ENCODE data around the gene CEP89.
"Not testable (repeated sequence)": the region's sequence is repeated elsewhere in the genome, so short reads cannot be mapped to it uniquely, and the experiment has no call there.

Gene CEP89

DNA sequence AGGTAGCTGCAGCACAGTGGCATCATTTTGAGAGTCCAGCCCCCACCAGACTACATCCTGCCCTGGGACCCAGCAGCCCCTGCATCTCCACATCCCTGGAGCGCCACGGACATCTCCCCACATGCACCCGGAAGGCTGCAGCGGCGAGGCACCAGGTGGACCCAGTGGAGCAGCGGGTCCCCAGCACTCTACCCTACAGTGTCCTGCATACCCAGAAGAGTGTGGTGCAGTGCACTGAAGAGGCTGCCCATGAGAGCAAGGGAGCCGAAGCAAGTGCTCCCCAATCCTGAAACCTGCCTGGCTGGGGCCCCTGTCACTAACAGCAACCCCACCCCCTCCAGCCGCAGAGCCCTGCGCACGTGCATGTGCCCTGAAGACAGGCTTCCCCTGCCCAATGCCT lies 80.9 kb downstream of the CEP89 start:
- DNase-seq: no peak

- no peak for DNase-seq
Measured at GRCh38 chr19:32890326-32890725, 81.4 kb downstream of the CEP89 start.

DNA sequence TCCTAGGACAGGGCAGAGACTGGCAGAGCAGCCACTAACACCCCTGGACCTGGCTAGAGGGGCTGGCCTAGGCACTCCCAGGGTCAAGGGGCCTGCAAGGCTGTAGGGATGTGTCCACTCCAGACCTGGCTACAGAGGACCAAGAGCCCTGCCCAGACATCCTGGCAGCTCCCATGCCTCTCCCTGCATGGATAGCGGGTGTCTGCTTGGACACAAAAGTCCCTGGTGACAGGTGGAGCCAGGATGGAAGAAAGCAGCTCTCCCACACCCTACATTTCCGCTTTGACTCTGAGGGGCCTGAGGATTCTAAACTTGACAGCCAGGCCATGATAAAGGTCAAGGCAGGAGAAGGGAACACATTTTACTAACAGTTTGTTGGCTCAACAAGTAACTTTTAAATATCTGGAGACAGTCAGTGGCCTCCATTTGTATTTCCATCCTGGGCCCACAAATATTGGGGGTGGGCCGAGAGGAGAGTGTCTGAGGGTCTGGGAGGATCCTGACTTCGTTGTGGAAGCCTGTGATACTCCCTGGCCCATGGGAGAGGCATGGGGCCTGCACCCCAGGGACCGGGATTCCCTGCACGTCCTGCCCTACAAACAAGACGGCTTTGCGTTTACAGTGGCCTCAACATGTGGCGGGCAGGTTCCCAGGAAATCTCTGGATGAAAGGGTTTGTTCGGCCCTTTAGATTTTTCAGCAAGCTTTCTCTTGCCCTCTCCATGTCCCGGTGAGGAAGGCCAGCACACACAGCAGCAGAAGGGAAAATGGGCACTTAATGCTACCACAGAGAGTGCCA lies 82.4 kb downstream of the CEP89 start:
- no peak for DNase-seq

- DNase-seq: no peak
Measured at GRCh38 chr19:32887572-32888215, 84.1 kb downstream of the CEP89 start.

DNA sequence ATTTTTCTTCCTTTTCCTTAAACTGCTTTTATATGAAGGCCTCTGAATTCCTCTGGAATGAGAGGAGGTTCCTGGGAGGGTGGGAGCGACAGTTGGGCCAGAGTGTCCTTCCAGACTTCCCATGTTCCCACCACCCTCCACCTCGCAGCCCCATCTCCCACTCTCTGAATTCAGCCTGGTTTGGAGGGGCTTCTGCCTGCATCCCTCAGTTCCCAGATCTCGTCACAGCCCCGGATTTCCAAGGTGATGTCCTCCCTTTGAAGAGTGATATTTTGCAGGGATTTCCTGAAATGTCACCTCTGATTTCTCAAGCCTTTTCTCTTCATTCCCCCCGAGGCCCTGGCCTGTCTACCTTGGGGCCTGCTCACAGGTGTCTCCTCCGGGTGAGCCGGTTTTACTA lies 85.5 kb downstream of the CEP89 start:
- DNase-seq: no peak

- not testable (repeated sequence) for DNase-seq
Measured at GRCh38 chr19:32885255-32885654, 86.5 kb downstream of the CEP89 start.

GRCh38 chr19:32881766-32882165 lies 90.0 kb downstream of the CEP89 start:
- no peak for DNase-seq

DNA sequence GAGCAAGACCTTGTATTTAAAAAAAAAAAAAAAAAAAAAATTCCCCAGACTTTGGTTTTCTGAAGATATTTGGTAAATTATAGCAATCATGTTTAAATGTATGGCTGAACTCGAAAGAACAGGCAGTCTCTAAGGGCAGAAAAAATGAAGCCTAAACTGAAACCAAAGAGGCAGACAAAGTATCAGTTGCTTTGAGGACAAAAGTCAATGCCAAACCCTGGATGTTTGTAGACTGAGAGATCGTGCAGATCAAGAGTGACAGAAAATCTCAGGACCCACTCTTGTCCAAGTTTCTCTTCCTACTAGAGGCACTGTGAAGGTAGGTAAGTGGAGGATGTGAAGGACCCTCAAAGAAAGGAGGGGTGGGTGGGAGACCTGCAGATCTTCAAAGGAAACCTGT lies 91.1 kb downstream of the CEP89 start:
- DNase-seq: no peak

GRCh38 chr19:32879741-32880140 lies 92.0 kb downstream of the CEP89 start:
- no peak for DNase-seq

GRCh38 chr19:32878988-32879387 lies 92.8 kb downstream of the CEP89 start:
- no peak for DNase-seq

GRCh38 chr19:32877977-32878745 lies 93.6 kb downstream of the CEP89 start:
- no peak for DNase-seq

DNA sequence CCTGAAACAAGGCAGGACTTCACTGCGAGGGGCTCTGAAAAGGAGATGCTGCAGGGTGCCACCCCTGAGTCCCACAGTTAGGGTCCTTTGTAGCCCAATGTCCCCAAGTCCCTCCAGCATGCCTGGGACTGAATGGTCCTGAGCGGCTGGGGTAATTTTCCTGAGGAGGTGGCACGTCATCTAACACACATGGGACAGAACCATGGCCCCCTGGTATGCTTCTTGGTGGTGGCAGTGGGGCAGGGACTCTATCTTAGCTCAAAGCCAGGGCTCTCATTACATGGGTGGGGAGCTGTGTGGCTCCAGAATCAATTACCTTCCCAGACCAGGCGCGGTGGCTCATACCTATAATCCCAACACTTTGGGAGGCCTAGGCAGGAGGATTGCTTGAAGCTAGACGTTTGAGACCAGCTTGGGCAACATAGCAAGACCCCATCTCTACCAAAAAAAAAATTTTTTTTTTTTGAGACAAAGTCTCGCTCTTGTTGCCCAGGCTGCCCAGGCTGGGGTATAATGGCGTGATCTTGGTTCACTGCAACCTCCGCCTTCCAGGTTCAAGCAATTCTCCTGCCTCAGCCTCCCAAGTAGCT lies 94.3 kb downstream of the CEP89 start:
- no peak for DNase-seq

GRCh38 chr19:32876919-32877285 lies 94.9 kb downstream of the CEP89 start:
- DNase-seq: no peak

DNA sequence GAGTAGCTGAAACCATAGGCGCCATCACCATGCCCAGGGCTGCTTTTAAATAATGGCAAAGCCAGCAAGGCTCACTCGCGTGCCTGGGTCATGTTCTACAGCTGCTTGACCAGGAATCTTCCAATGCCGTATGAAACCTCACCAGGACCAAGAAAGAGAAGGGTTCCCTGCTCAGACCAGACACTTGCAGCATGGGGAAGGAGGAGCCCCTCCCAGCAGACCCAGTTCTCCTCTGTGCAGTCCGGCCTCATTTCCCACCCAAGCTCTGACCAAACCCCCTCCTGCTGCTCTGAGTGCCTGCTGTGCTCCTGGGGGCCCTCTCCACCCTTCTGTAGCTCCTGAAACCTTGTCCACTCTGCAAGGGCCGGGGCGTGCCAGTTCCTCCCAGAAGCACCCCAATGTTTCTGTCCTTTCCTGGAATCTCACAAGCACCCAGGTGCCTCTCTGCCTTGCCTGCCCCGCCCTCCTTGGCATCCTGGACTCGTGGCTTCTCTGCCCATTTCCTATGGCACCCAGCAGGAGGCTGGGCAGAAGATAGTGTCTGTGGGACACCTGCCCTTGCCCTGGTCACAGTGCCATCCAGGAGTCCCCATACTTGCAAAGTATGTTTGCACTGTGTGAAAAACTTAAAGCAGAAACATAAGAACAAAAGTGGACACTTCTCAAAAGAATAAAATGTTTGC lies 95.4 kb downstream of the CEP89 start:
- DNase-seq: no peak

DNA sequence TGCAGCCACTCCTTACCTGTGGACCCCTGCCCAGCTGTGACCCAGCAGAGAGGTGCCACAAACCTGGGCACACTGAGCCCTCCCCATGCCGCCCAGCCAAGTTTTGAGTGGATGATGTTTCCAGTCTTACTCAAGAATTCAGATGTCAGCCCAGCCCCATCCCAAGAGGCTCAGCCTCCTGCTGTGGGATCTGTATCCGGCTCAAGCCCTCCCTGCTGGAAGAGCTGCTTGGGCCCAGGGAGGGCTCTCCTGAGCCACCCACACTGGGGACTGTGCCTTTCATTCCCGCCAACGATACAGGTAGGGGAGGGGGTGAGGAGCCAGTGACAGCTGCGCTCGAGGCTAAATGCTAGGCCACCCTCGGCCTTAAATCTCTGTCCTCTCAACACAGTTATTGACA lies 96.3 kb downstream of the CEP89 start:
- DNase-seq: no peak

GRCh38 chr19:32874605-32875004 lies 97.2 kb downstream of the CEP89 start:
- DNase-seq: no peak

- DNase-seq: no peak
Measured at GRCh38 chr19:32873247-32873959, 98.4 kb downstream of the CEP89 start.

- no peak for DNase-seq
Measured at GRCh38 chr19:32872391-32872790, 99.4 kb downstream of the CEP89 start.

GRCh38 chr19:32870981-32871451 lies 100.7 kb downstream of the CEP89 start:
- DNase-seq: no peak

- no peak for DNase-seq
Measured at GRCh38 chr19:32869966-32870573, 101.7 kb downstream of the CEP89 start.

DNA sequence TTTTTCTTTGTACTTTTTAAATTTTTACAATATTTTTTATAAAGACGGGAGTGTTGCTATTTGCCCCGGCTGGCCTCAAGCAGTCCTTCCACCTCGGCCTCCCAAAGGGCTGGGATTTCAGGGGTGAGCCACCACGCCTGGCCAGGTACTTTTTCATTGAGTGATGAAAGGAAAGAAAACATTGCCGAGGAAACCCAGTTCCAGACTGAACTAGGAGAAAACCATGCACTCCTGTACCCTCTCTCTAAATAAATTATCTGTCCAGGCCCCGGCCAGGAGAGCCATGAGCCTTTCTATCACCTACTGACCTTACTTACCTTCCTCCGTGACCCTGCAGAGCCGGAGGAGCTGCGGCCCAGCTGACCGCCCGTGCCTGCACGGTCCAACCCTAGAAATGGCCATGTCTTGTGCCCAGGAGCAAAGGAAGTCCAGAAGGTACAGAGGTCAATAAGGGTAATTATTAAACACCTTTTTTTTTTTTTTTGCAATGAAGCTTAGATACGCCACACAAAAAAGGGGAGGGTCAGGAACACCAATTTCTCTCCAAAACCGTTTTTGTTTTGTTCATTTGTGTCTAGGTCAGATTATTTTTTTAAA lies 102.3 kb downstream of the CEP89 start, which contains the start of gene SLC7A9:
TSS of gene SLC7A9 (minus strand) at position 399 of the 597 bp plus-strand sequence. CDS start 1,233 bp downstream, outside the sequence.
- no peak for DNase-seq
